Gastroesophageal sphincter (tissue), 3 donors: Measurements from ENCODE around the gene FBXO48.

Experiments used
- EP300 ChIP-seq: sonication (generic); formaldehyde crosslinking; IDR thresholded peaks from one replicate; pipeline ENCODE4 v1.6.1; 2017; ENCODE audit warnings: antibody characterized with exemption, mild to moderate bottlenecking
- POLR2A ChIP-seq, 2 donors: fragments of 450-650 bp; IDR thresholded peaks; one replicate each; pipeline ENCODE4 v1.6.1; 2017; ENCODE audit warnings: antibody characterized with exemption in 2 of 2, mild to moderate bottlenecking in 2 of 2, moderate library complexity in 1 of 2
- POLR2AphosphoS5 ChIP-seq: sonication (generic); formaldehyde crosslinking; IDR thresholded peaks from one replicate; pipeline ENCODE4 v1.6.1; 2017; ENCODE audit warnings: antibody characterized with exemption
- TF ChIP-seq, protein P1 (sequence below), 4 experiments: fragments of 200-600 bp in 2 of 4; fragments of 450-650 bp in 2 of 4; sonication (generic) in 1 of 4; IDR thresholded peaks; one replicate each; pipeline ENCODE4 v1.5.1; 2017 to 2019; ENCODE audit warnings: antibody characterized with exemption in 4 of 4, mild to moderate bottlenecking in 2 of 4, moderate library complexity in 2 of 4

DNA sequence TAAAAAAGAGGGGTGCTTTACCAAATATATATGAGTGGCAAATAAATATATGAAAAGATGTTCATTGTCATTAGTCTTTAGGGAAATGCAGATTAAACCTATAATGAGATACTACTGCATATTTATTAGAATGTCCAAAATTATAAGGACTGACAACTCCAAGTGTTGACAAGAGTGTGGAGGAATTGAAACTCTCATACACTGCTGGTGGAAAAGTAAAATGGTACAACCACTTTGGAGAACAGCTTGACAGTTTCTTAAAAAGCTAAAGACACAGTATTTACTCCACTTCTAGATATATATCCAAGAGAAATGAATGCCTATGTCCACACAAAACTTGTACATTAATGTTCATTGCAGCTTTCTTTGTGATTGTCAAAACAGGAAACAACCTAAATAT lies 51.6 kb downstream of the FBXO48 start:
- TF ChIP-seq, protein P1, sequence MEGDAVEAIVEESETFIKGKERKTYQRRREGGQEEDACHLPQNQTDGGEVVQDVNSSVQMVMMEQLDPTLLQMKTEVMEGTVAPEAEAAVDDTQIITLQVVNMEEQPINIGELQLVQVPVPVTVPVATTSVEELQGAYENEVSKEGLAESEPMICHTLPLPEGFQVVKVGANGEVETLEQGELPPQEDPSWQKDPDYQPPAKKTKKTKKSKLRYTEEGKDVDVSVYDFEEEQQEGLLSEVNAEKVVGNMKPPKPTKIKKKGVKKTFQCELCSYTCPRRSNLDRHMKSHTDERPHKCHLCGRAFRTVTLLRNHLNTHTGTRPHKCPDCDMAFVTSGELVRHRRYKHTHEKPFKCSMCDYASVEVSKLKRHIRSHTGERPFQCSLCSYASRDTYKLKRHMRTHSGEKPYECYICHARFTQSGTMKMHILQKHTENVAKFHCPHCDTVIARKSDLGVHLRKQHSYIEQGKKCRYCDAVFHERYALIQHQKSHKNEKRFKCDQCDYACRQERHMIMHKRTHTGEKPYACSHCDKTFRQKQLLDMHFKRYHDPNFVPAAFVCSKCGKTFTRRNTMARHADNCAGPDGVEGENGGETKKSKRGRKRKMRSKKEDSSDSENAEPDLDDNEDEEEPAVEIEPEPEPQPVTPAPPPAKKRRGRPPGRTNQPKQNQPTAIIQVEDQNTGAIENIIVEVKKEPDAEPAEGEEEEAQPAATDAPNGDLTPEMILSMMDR (IDR thresholded peaks at IDR 0.05): no peak
- no peak for TF ChIP-seq EP300
- no peak for TF ChIP-seq POLR2AphosphoS5
- TF ChIP-seq POLR2A (IDR thresholded peaks at IDR 0.05): no peak
